CD4-positive, alpha-beta T cell treated with Interleukin-21 for 1 hour (primary cell): ENCODE data around the gene DPF1.

Experiments
- DNase-seq: peaks from one replicate; pipeline ENCODE4 v3.0.0-alpha.2; 2020

DPF1 gene

DNA sequence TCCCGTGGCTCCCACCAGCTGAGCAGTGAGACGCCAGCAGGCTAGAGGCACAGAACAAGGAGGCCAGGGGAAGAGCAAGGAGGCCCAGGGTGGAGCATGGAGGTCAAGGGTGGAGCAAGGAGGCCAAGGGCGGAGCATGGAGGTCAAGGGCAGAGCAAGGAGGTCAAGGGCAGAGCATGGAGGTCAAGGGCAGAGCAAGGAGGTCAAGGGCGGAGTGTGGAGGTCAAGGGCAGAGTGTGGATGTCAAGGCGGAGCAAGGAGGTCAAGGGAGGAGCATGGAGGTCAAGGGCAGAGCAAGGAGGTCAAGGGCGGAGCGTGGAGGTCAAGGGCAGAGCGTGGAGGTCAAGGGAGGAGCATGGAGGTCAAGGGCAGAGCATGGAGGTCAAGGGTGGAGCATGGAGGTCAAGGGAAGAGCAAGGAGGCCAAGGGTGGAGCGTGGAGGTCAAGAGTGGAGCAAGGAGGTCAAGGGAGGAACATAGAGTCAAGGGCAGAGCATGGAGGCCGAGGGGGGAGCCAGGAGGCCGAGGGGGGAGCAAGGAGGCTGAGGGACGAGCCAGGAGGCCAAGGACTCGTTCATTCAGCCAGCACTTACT is 27.7 kb downstream of the DPF1 start:
- DNase-seq = no peak

DNA sequence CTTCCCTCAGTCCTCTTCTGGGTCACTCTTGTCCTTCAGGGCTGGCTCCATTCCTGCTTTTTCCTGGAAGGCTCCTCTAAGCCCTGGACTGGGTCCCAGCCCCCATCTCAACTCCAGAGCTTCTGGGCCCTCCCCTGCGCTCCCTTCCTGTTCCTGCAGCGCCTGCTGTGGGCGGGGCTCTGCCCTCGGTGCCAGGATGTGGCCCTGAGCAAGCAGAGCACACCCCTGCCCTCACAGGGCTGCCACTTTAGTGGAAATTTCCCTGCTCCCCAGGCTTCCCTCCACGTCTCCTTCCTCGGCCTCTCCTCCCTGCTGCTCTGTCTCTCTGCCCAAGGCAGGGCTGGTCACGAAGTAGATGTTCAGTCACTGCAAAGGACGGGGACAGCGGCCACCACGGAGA is 28.8 kb downstream of the DPF1 start:
- DNase-seq = no peak

DNA sequence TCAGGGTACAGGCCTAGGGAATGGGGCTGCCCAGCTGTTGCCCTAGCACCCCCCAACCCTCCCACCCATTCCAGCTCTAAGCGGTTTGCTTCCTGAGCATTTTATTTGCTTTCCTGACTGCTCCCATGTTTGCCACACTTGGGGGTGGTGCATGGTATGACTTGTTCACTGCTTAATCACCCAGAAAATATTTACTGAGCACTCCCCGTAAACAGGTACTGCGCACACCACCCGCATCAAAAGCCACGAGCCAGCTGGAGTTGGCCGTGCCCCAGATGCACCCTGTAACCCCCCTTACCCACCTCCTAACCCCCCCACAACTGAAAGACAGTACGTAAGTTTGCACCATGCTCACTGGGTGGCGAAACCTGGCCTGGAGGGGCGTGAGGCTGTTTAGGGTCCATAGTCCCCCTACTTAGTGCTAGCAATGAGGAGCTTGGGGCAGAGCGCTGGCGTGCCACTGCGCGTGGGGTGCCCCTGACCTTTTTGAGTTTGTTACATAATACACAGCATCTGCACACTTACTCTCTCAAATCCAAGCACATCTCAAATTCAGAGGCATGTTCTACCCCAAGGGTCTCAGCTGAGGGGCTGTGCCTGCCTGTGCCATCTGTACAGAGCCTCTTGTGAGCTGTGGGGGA is 29.8 kb downstream of the DPF1 start:
- no peak for DNase-seq

DNA sequence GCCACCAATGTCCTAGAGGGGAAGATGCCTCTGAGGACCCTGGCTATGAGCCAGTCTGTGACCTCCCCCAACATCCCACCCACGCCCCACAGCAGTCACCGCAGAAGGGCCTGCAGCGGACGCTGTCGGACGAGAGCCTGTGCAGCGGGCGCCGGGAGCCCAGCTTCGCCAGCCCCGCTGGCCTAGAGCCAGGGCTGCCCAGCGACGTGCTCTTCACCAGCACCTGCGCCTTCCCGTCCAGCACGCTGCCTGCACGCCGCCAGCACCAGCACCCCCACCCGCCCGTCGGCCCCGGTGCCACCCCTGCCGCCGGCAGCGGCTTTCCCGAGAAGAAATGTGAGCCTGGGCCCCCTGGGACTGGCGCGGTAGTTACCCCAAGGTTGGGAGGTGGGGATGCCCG is 30.6 kb downstream of the DPF1 start:
- no peak for DNase-seq

DNA sequence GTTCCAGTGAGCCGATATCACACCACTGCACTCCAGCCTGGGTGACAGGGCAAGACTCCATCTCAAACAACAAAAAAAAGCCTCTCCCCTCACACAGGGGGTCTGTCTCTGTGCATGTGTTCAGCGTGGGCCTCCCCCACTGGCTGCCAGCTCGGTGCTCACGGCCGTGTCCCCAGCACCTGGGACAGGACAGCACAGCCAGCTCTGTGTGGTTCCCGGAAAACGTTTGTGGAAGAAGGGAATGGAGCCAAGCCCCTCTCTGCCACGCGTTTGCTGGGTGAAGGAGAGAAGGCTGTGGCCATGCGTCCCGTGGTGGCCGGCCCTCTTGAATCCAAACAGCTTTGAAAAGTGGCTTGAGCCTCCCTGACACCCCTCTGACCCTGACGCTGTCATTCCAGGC is 32.3 kb downstream of the DPF1 start:
- no peak for DNase-seq

DNA sequence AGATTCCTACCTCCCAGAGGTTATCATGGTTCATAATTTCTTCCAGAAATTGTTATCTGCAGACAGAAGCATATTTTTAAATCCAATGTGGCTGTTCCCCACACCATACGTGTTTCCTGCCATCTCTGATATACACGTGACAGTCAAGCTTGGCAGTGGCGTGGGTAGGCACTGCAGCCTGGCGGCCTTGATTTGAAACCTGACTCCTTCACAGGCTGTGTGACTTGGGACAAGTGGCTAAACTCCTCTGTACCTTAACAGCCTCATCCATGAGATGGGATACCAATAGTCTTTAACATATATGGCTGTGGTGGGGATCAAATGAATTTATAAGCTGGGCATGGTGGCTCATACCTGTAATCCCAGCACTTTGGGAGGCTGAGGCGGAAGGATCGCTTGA is 33.2 kb downstream of the DPF1 start:
- no peak for DNase-seq

DNA sequence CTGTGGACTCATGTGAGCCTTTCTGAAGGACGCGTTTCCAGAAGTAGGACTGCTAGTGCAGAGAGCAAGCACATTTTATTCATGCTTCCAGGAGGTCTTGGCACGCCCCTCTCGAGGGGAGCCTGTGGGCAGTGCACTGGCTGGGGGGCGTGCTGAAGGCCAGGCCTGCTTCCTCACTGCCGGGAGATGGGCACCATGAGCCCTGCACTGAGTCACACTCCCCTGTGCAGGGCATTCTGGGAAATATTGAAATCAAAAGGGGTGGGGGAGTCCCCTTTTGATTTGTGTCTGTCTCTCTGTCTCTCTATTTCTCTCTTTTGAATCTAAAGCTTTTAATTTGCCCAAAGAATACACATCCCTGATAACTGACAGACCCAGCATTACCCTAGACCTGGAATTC is 34.0 kb downstream of the DPF1 start:
- no peak for DNase-seq

DNA sequence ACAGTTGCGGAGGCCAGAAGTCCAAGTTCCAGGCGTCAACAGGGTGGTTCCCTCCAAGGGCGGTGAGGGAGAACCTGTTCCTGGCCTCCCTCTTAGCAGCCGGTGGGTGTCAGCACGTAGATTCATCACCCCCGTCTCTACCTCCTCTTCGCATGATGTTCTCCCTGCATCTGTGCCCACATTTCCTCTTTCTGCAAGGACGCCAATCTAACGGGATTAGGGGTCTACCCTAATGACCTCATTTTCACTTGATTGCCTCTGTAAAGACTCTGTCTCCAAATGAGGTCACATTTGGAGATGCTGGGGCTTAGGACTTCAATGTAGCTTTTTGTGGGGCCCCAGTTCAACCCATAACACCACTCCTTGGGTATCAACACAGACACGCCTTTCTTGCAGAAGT is 38.5 kb downstream of the DPF1 start:
- no peak for DNase-seq

DNA sequence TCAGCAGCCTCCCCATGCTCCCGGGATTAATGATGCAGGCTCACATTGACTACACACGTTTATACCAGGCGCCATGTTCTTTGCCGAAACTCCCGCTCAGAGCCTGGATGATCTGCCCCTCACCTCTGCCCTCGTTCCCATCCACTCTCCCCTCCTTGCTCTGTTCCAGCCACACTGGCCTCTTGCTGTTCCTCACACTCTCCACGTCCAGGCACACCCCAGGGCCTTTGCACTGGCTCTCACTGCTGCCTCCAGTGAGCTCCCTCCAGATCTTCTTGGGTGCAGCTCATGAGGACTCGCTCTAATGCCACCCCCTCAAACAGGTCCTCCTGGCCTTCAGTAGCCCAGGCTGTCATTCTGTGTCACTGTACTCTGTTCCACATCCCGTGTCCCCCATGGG is 39.2 kb downstream of the DPF1 start:
- no peak for DNase-seq

DNA sequence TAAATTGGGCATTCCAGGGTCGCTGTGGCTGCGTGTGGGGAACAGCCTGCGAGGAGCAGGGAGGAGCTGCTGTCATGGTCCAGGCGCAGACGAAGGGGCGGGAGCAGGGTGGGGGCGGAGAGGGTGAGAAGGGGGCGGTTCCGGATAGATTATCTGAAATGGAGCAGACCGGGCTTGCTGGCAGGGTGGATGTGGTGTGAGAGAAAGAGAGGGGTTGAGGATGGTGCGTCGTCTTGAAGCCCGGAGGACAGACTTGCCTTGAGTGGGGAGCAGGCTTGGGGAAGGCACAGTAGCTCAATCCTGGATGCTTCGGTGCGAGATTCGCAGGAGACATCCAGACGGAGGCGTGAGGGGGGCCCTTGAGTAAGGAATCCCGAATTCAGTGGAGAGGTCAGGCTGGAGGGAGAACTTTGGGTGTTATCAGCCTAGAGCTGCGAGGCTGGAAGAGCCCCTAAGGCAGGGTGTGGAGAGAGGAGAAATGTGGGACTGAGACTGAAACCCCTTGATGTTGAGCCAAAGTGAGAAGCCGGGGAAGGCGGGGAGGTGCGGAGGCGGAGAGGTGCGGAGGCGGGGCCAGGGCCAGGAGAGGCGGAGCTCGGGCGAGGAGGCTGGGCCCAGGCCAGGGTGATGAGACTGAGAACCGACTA is 40.6 kb downstream of the DPF1 start:
- DNase-seq = no peak

DNA sequence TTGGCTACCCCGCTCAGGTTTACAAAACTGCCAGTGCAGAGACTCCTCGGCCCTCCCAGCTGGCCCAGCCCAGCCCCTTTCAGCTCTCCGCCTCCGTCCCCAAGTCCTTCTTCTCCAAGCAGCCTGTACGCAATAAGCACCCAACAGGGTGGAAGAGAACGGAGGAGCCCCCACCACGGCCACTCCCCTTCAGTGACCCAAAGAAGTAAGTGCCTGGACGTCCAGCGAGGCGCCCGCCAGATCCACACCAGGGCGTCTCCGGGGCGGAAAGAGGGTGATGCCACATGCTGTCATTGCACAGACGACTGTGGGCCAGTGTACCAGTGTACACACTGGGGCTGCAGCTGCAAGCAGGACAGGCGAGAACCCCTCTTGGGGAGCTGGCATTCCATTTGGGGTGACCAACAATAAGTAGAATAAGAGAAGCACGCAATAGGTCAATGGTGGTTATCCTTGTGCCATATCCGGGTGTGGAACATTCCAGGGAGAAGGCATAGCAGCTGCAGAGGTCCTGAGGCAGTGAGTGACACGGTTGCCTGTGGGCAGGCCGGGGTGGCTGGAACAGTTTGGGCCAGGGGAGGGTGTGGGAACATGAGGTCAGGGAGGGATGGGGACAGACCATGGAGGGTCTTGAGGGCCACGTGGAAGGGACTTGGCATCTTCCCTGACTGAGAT is 41.3 kb downstream of the DPF1 start:
- no peak for DNase-seq

DNA sequence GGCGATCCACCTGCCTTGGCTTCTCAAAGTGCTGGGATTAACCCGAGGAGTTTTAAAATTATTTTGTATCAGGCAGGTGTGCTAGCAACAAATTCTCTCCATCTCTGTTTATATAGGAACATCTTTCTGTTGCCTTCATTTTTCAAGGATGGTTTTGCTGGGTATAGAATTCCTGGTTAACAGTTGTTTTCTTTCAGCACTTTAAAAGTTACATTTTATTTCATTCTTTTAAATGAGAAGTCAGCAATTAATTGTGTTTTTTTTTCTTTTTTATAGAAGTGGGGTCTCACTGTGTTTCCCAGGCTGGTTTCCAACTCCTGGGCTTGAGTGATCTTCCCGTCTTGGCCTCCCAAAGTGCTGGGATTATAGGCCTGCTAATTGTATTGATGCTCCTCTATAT is 44.0 kb downstream of the DPF1 start:
- DNase-seq = no peak

DNA sequence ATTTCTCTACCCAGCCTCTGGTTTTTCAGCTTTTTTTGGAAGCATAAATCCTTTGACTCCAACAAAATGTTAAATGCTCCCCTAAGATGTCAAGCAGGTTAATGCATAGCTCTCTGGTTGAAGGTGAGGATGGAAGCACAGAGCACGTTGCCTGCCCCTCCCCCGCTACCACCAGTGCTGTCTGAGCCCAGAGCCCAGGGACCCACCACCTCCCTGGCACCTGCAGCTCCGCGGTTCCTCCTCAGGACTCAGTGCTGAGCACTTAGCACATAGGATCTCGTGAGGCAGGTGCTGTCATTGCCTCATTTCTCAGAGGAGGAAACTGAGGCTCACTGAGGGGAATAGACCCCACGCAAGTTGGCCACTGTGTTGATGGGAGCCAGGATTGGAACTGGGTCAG is 48.6 kb downstream of the DPF1 start:
- DNase-seq = no peak

DNA sequence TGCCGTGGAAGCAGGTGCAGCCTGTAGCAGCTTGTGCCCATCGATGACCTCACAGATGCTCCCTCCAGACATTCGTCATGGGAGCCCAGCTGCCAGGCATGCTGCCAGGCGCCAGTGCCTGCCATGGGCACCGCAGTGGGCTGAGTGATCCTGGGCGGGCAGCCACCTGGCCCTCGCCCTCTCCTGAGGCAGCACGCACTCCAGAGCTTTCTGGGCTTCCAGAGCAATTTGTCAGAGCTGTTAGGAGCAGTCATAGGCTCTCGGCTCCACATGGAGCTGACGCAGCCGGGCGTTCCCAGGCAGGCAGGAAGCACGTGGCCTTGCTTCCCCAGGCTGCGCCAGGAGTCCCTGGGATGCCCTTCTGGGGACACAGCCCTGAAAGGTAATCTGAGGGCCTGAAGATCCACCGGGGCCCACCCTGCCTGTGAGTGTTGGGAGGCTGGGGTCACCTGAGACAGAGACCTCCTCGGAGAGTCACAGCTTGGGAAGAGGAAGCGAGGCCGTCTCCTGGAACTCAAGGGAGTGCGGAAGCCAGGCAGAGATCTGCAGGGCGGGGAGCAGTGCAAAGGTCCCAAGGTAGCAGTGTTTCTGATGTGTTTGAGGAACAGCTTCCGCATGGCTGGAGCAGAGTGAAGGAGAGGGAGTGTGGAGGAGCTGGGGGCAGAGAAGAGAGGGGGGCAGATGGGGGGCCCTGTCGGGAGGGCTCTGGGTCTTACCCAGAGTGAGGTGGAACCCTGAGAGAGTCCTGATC is 50.6 kb downstream of the DPF1 start:
- no peak for DNase-seq

DNA sequence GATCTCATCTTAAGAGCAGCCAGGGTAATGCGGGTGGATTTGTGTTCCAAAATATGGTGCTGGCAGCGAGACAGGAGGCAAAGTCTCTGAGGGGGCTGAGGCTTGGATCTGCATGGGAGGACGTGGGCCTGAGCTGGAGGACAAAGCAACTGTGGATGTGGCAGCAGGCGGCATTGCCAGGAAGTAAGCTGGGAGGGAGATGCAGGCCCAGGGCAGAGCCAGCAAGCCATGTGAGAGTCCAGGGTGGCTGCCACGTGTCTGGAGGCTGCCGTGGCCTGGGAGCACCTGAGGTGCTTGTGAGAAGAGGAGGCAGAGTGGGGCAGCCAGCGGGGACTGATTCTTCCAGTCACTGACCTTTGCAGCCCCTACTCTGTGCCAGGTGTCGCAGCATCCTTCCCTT is 52.0 kb downstream of the DPF1 start:
- no peak for DNase-seq

DNA sequence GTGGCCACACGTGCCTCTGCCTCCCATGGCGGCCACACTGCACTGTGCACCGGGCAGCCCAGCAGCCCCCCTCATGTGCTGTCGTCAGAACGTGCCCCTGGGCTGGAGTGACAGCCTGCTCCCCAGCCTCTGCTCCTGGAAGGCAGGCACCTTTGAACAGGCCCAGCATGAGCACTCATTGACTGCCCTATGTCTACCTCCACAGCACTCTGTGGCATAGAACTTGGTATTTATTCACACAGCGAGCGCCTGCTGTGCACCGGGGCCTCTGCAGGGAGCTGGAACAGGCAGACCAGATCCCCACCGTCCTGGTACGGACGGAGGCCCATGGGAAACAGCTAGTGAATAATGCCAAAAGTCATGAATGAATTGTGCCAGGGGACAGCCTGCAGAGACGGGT is 53.7 kb downstream of the DPF1 start:
- no peak for DNase-seq

DNA sequence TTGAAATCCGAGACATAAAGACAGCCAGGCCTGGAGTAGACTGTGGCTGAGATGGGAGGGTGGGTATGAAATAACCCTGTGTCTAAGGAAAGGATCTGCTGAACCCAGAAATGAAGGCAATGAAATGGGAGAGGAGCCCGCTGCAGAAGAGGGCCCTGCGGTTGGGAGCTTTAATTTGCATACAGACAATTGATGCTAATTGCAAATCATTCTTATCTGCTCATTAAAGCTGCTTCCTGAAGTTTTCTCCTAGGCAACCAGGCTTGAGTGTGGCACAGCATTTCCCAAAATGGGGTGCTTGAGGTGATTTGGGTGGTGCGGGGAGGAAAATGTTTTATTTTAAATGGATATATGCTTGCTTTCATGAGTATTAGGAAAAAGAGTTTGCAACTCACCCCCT is 55.4 kb downstream of the DPF1 start:
- DNase-seq = no peak

DNA sequence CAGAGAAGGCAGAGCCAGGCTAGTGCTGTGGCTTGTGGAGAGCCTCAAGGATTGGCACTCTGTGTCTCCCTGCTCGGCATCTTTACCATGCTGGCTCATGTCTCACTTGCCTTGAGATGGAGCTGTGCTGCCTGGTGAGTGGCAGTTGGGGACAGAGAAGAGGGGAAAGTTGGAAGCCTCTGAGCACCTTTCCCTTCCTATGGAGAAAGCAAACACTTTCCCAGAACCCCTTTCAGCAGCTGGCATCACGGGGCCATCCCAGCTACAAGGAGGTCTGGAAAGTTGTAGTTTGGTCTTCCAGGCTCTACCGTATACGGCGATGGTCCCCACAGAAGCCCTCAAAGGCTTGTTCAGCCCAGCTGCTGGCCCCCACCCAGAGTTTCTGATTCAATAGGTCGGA is 58.7 kb downstream of the DPF1 start:
- DNase-seq = no peak

DNA sequence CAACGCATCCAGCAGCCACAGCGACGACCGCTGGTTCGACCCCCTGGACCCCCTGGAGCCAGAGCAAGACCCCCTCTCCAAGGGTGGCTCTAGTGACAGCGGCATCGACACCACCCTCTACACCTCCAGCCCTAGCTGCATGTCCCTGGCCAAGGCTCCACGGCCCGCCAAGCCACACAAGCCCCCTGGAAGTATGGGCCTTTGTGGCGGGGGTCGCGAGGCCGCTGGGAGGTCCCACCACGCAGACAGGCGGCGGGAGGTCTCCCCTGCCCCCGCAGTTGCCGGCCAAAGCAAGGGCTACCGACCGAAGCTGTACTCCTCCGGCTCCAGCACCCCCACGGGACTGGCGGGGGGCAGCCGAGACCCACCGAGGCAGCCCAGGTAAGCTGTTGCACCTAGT is 59.5 kb downstream of the DPF1 start:
- no peak for DNase-seq

DNA sequence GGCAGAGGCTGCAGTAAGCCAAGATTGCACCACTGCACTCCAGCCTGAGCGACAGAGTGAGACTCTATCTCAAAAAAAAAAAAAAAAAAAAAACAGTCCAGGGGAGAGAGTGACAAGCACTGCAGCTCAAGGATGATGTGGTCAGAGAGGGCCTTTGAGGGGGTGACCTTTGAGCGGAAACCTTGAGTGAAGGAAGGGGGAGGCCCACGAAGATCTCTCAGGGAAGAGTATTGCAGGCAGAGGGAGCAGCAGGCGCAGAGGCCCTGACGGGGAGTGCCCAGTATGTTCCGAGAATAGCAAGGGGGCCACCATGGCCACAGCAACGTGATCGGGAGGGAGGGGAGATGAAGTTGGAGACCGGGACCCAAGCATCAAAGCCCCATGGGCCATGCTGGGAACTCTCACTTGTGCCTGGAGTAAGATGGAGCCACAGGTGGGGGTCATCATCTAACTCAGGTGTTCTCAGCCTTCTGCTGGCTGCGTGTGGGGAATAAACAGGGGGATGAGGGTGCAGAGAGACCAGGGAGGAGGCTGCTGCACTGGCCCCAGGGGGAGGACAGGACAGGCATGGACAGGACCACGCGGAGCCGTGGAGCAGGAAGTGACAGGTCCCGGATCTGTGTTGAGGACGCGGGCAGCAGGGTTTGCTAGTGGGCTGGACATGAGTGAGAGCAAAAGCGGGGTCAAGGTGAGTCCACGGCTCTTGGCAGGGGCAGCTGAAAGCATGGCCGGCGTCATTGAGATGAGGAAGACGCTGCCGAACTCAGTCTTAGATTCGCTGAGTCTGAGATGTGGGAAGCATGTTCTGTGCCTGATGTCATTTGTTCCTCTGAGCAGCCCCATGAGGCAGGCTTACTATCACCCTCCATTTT is 60.4 kb downstream of the DPF1 start:
- DNase-seq = no peak

DNA sequence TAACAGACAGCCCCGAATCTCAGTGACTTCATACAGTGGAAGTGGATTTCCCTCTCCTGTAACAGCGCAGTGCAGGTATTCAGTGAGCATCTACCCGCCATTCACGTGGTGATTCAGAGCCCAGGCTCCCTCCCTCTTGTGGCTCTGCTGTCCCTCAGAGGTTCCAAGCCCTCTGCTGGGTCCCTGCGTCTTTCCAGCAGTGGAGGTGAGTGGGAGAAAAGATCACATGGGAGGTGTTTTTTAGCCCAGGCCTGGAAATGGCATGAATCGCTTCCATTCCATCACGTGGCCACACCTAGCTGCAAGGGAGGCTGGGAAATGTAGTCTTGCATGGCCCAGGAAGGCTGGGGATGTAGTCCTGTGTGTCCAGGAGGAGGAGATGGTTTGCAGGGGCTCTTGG is 61.4 kb downstream of the DPF1 start:
- no peak for DNase-seq

DNA sequence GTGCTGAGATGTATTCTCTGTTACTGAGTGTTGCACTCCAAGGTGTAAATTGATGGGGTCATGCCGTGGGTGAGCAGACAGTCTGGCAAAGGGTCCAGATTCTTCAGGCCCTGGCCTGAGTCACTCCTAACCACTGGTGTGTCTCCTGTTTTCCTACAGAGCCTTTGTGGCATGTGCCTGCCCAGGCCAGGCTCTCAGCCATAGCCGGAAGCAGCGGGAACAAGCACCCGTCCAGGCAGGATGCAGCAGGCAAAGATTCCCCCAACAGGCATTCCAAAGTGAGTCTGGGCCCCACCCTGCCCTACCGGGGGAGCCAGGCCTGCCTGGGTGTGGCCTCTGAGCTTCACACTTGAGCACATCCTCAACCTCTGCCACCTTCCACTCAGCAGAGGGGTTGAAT is 61.9 kb downstream of the DPF1 start:
- DNase-seq = no peak
